Astrocyte of the spinal cord (primary cell): ENCODE results near the gene HOXB9.

ENCODE experiments used
- DNase-seq: peaks from one replicate; pipeline ENCODE4 v3.0.0; 2011; ENCODE audit warnings: low read depth, low spot score
- H3K4me3 ChIP-seq: 2 replicates; pipeline ENCODE4 v1.5.1; 2011; ENCODE audit warnings: low read depth, mild to moderate bottlenecking, low read length, moderate library complexity
- CTCF ChIP-seq: IDR thresholded peaks from 2 replicates; pipeline ENCODE4 v1.5.1; 2012; ENCODE audit warnings: low read depth, mild to moderate bottlenecking, low read length, inconsistent platforms
- in situ Hi-C: cut with HindIII; loops from 2 replicates; pipeline ENCODE4 v1.10.0; 2017; ENCODE audit warnings: low sequenced_read_pairs

The HOXB9 gene

DNA sequence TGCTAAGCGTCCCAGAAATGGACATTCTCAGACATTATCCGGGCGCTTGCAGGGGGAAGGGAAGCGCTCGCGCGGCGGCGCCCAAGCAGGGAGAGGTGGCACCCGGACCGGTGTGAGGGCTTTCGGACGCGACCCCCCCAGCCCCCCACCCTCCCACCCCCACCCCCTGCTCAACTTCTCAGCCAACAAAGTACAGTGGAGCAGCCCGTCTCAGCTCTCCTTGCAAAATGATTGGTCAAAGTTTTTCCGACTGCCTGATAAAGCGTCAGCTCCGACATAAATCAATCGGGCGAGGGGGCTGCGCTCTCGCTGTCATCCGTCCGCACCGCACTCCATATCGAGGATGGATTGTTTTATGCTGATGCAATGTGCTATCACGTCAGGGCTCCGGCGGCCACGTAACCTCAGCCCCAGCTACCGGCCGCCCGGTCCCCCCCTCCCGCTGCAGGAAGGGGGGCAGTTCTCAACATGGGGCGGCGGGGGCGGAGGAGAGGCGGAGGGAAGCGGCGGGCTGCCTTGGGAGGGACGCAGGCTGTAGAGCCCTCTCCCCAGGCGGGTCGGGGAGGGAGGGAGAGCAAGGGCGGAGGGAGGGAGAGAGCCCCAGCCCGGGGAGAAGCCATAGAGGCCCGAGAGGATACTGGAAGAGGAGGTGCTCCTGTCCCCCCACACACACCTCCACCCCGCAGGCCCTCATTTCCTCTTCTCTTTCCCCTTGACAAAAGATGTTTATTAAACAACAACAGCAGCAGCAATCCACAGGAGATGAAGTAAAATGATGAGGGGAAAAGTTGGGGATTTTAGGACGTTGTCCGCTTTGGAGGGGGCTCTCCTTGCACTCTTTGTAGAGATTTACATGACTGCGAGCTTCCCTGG lies at the start of gene HOXB9:
Gene HOXB9 (minus strand): TSS at position 114 of the 873 bp plus-strand sequence. CDS start 89 bp downstream, at position 25.
- peak within 1 kb of the TSS; percentile 74 for H3K4me3 ChIP-seq
- peak; percentile 96 for DNase-seq
- no peak for TF ChIP-seq CTCF
- in situ Hi-C loops, result no loop called here

DNA sequence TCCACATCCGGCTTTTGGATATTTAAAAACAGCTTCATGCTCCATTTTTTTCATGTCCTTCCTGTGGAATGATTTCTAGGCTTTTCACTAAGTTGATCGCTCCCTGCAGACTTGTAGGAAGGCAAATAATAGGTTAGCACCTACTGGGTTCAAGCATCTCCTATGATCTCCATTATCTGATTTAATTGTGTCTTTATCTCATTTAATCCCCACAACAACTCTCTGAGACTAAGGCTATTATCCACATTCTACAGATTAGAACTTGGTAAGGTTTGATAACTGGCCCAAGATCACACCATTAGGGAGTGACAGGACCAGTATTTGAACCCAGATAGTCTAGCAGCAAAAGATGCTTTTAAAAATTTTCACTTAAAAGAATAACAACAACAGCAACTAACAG lies 46.2 kb upstream of the HOXB9 start:
- no peak overlapping the region for H3K4me3 ChIP-seq
- in situ Hi-C loops, result no loop called here
- DNase-seq, result no peak
- no peak for TF ChIP-seq CTCF

GRCh38 chr17:48671697-48672171 lies 45.6 kb upstream of the HOXB9 start:
- TF ChIP-seq CTCF, result peak; percentile 92
- DNase-seq, result peak; percentile 79
- peak overlapping the region; percentile 24 for H3K4me3 ChIP-seq
- in situ Hi-C loops, result no loop called here

DNA sequence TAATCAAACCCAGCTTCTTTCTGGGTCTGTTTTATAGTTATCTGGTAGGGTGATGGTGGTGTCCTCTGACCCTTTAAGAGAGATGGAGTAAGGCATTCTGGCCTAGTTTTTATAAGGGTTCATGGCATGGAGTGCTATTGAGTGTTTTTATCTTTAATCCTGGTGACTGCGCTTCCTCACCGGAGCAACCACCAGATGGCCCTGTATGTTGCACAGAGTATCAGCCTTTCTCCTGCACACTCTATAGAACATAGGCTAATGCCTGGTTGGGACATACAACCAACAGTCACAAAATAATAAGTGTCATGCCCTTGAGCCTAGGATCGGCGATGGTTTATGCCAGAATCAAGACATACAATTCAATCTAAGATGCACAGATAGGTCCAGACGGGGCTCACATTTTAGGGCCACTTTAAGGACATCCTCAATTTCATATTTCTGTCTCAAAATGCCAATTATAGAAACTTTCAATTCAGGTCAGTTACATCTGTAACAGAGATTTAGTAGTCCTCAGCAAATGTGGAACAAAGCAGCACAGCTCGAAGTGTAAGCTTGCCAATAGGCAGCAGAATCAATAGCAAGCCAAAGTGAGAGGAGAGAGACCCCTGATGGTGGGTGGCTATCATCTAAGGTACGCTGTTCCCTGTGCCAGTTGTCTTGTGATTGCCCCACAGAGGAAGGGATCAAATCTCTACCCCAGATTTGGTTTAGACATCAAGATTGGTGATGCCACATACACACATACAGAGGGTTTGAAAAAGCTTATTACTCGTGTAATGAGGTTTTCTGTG lies 37.2 kb upstream of the HOXB9 start:
- peak; percentile 34 for TF ChIP-seq CTCF
- in situ Hi-C loops, result no loop called here
- H3K4me3 ChIP-seq, result no peak overlapping the region
- no peak for DNase-seq

DNA sequence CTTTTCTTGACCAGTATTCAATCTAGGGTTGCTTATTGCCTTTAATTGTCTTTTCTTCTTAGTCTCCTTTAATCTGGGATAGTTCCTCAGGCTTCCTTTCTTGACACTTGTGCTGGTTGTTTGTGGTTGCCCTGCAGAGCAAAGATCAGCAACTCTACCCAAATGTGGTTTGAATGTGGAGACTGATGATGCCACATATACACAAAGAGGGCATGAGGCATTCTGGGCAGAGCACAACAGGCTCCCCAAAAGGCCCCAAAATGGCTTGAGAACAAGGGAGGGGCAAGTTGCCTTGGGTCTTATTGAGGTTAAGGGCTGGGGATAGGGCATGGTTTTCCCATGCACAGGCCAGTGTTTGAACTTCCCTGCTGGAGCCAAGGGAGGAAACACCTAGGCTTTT lies 29.8 kb upstream of the HOXB9 start:
- no peak for TF ChIP-seq CTCF
- no peak overlapping the region for H3K4me3 ChIP-seq
- DNase-seq, result no peak
- in situ Hi-C loops, result no loop called here

DNA sequence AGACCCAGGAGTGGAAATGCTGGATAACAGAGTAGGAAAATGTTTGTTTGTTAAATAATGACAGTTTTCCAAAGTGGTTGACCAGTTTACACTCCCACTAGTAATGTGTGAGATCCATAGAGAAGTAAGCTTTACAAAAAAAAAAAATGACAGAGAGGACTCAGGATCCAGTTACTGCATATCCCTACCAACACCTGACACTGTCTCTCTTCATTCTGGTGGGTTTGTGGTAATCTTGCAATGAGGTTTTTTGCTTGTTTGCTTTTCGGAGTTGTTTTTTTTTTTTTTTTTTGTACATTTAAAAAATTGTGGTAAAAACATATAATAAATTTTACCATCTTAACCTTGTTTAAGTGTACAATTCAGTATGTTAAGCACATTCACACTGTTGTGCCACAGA lies 23.6 kb upstream of the HOXB9 start:
- no peak for TF ChIP-seq CTCF
- no peak overlapping the region for H3K4me3 ChIP-seq
- in situ Hi-C loops, result no loop called here
- no peak for DNase-seq
